SK-N-SH (cell line): ENCODE measurements around the gene CHID1.
A peak's percentile ranks its signal among the peaks of the same experiment; 100 is the strongest.

Experiments used
- CTCF ChIP-seq: fragments of 200-600 bp; sonication (generic); IDR thresholded peaks from 2 replicates; pipeline ENCODE4 v1.6.1; 2017; ENCODE audit warnings: antibody characterized with exemption, mild to moderate bottlenecking, moderate library complexity
- EZH2phosphoT487 ChIP-seq: fragments of 200-600 bp; sonication (generic); IDR thresholded peaks from 2 replicates; pipeline ENCODE4 v1.6.1; 2017; ENCODE audit warnings: low read depth, mixed run types, mild to moderate bottlenecking, antibody characterized with exemption, moderate library complexity, borderline replicate concordance
- FOSL2 ChIP-seq: IDR thresholded peaks from 2 replicates; pipeline ENCODE4 v1.4.0; 2012; ENCODE audit warnings: low read depth, mild to moderate bottlenecking, moderate library complexity, borderline replicate concordance
- RAD21 ChIP-seq: IDR thresholded peaks from 2 replicates; pipeline ENCODE4 v1.6.1; 2012; ENCODE audit warnings: mild to moderate bottlenecking, low read length
- SIN3A ChIP-seq: IDR thresholded peaks from 2 replicates; pipeline ENCODE4 v1.6.1; 2012; ENCODE audit warnings: low read depth, mild to moderate bottlenecking, low read length, moderate library complexity, borderline replicate concordance
- TF ChIP-seq, protein P1 (sequence below): IDR thresholded peaks from 2 replicates; pipeline ENCODE4 v1.4.0; 2012; ENCODE audit warnings: low read depth, borderline replicate concordance

DNA sequence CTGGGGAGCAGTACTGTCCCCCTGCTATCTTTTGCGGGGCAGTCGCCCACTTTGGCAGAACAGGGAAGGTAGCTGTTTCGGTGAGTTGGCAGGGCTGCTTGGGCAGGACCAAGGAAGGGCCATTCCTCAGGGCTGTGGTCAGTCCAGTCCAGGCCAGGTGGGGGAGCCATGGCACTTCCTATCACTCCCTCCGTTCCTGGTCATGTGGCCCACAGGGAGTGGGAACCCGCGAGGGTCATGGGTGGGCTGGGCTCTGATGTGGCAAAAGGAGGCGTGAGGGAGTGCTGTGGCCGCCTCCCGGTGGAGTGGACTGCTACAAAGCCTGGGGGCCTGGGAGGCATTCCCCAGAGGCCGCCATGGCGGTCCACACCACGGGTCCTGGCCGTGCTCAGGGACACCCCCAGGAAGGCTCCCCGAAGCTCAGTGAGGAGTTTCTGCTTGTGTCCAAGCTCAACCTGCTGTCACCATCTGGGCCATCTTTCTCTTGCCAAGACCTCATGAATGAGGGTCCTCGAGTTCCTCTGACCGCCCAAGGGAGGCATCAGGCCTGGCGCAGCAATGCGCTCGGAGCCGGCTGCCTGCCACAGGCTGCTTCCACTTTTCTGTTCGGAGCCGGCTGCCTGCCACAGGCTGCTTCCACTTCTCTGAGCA is 11.9 kb downstream of the CHID1 start:
- TF ChIP-seq, protein P1, sequence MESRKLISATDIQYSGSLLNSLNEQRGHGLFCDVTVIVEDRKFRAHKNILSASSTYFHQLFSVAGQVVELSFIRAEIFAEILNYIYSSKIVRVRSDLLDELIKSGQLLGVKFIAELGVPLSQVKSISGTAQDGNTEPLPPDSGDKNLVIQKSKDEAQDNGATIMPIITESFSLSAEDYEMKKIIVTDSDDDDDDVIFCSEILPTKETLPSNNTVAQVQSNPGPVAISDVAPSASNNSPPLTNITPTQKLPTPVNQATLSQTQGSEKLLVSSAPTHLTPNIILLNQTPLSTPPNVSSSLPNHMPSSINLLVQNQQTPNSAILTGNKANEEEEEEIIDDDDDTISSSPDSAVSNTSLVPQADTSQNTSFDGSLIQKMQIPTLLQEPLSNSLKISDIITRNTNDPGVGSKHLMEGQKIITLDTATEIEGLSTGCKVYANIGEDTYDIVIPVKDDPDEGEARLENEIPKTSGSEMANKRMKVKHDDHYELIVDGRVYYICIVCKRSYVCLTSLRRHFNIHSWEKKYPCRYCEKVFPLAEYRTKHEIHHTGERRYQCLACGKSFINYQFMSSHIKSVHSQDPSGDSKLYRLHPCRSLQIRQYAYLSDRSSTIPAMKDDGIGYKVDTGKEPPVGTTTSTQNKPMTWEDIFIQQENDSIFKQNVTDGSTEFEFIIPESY, result no peak
- TF ChIP-seq CTCF, result no peak
- TF ChIP-seq FOSL2, result no peak
- TF ChIP-seq EZH2phosphoT487, result no peak
- peak; percentile 61 for TF ChIP-seq RAD21
- no peak for TF ChIP-seq SIN3A
